Activated naive CD4-positive, alpha-beta T cell treated with Interleukin-2 at 50 U/mL for 16 hours (primary cell): ENCODE data around the gene SEC22A.

Source experiments
- DNase-seq: peaks from one replicate; pipeline ENCODE4 v3.0.0-alpha.2; 2020

Gene SEC22A

GRCh38 chr3:123310186-123310585 is 108.4 kb downstream of the SEC22A start:
- DNase-seq, result no peak

GRCh38 chr3:123310741-123311140 is 109.0 kb downstream of the SEC22A start:
- DNase-seq, result no peak

- no peak for DNase-seq
Observed at GRCh38 chr3:123311201-123311600, 109.5 kb downstream of the SEC22A start.

- DNase-seq, result no peak
Observed at GRCh38 chr3:123312331-123313265, 110.9 kb downstream of the SEC22A start.

- no peak for DNase-seq
Observed at GRCh38 chr3:123313889-123314288, 112.1 kb downstream of the SEC22A start.

DNA sequence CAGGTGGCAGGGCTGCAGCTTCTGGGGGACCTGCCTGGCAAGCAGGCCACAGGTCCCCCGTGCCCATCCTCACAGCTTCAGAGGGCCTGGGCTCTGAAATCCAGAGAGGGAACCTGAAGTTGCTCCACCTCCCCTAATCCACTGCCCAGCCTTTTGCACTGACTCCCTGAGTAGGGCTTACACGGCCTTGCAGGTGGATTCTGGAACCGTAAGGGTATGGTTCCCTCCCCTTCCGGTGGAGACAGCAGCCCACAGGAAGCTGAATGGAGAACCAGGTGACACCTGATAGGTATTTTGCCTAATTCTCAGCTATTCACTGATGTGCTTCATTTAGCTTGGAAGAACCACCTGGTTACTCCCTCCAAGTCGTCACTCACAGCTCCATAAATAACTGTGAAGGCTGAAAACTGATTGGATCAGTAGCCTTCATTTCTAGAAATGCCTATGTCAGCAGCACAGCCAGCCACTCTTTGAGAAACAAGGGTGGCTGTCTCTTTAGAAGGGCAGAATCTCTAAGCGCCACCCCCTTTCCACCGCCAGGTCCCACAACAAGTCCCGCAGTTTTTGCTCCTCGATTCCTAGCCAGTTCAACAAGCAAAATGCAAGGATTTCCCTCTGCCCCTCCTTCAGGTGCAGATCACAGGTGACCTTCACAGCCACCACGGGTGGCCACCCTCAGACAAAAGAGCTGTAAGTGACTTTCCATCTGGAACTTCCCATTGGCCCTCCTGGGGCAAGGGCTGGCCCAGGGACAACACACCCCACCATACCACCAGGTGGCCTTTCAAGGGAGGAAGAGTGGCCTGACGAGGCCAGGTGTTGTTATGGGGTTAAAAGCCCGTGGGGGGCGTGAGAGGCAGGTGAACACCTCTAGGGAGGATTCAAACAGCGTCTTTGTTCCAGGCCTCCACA is 112.9 kb downstream of the SEC22A start:
- no peak for DNase-seq

GRCh38 chr3:123315271-123315595 is 113.5 kb downstream of the SEC22A start:
- DNase-seq, result no peak

- DNase-seq, result no peak
Observed at GRCh38 chr3:123317716-123318115, 116.0 kb downstream of the SEC22A start.

DNA sequence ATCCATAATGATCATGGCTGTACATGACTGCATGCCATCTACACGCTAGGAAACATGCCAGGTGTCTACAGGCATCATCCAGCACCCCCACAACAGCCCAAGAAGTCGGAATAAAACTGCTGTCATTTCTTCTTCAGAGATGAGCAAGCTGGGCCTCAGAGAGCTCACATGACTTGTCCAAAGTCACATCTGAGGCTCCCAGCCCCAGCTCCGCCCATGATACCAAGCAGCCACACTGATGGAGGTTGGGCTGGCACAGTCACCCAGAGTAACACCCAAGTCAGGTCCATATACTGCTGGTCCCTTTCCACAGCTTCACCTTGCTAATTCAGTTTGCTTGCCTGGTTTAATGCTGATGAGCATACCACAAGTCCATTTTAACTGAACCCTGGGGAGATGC is 116.6 kb downstream of the SEC22A start:
- DNase-seq, result no peak

GRCh38 chr3:123319760-123320159 is 118.0 kb downstream of the SEC22A start:
- DNase-seq, result no peak

DNA sequence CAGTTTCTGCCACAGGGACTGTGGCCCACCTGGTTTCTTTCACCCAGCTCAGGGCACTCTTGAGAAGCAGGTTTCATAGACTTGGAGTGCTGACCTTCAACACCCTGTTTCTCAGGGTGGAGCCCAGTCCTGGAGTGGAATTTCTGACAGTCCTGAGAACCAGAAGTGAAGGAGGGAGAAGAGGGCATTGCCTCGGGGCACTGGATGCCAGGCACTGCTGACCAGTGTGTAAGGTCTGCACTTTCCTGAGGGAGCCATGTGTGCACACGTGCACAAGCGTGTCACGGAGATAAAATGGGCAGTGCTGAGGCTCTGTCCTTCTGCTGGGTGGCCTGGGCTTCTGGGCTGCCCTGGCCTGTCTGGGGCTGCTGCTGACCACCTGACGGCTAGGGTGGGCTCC is 118.5 kb downstream of the SEC22A start:
- DNase-seq, result no peak

- no peak for DNase-seq
Observed at GRCh38 chr3:123321806-123322205, 120.1 kb downstream of the SEC22A start.

DNA sequence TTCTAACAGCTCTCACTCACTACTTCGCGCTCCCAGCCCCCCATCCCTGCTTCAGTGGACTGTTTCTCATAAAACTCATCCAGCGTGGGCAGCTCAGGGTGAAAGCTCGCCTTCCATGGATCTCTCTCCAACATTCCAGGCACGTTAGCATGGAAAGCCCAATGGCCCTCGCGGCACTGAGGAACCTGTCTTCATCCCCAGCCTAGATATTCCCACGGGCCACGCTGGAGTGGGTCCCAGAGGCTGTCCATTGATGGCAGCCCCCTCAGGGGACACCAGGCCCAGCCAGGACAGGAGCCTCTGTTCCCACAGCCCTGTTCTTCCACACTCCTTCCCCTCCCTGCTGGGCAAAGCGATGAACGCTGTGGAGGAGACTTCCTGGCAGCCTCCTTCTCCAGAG is 121.1 kb downstream of the SEC22A start:
- DNase-seq, result no peak
